Endometrium (tissue), 2 donors: Measurements from ENCODE around the gene TOR1AIP2.
"Not testable (repeated sequence)": the region's sequence is repeated elsewhere in the genome, so short reads cannot be mapped to it uniquely, and the experiment has no call there.

Experiments used
- FAIRE-seq: peaks from 2 replicates; lab custom pipeline; 2012; peaks lifted over from hg19 to GRCh38; lab: Jason Lieb, UNC
- donor health status: control.
- donor health status: control.

TOR1AIP2 gene

DNA sequence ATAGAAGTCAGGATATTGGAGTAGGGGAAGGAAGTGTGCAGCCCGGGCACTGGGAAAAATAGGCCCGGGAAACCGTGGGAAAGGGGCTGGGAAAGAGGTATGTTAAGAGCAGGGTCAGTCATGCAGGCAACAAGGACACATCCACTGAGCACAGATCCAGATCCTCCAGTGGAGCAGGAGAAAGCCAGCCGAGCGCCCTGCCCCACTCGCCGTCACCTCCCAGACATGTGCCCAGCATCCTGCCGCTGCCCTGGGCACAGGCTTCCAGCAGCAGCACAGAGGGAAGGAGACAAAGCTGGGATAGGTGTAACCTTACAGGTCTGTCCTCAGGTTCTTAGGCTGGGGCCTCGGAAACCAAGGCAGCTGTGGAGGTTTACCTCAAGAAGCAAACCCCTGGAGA lies 70.3 kb downstream of the TOR1AIP2 start:
- no peak for FAIRE-seq

GRCh38 chr1:179806333-179806732 lies 71.3 kb downstream of the TOR1AIP2 start:
- FAIRE-seq = no peak

DNA sequence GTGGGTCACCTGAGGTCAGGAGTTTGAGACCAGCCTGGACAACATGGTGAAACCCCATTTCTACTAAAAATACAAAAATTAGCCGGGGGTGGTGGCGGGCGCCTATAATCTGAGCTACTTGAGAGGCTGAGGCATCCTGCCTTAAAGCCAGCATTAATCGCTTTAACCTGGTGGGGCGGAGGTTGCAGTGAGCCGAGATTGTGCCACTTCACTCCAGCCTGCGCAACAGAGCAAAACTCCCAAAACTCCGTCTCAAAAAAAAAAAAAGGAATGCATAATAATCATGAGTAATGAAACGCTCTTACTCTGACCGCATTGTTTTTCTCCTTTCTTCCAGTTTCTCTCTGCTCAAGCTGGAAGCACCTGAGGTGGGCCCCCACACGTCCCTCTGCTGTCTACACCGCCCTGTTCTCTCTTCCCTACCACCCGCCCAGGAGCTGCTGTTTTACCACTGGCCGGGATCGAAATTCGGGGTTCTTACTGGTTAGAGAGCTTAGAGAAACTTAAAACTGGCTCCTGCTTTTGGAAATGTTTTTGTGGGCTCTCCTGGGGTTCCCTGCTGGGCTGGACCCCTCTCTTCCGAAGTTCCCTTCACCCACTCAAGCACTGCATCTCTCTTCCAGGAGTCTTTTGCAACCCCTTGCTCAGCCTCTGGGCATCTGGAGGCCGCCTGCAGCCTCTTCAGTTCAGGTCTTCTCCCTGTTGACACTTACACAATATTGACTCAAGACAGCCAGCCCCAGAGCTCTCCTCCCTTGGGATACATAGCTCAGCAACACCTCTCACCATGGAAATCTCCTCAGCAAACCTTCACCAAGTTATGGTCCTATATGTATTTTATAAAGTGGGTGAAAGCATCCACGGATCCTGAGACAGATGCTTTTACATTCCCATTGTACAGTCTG lies 72.1 kb downstream of the TOR1AIP2 start:
- no peak for FAIRE-seq

- FAIRE-seq = not testable (repeated sequence)
These were observed 73.2 kb downstream of the TOR1AIP2 start for GRCh38 chr1:179804417-179804816.

DNA sequence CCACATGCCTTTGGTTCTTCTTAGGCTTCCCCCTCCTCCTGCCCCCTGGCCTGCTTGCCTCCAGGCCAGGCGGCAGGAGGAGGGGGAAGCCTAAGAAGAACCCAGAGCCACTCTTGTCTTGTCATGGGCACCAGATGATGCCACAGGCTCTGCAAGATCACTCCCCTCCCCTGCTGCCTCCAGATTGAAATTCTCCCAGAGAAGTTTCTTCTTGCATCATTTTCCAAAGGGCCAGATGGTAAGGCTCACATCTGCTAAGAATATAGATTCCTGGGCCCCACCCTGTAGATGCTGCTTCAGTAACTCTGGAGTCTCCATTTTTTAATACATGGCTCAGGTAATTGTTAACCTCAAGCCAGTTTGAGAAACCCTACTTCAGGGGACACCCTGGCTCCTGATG lies 73.7 kb downstream of the TOR1AIP2 start:
- no peak for FAIRE-seq

GRCh38 chr1:179803104-179803503 lies 74.5 kb downstream of the TOR1AIP2 start:
- FAIRE-seq = no peak

GRCh38 chr1:179800481-179800880 lies 77.1 kb downstream of the TOR1AIP2 start:
- FAIRE-seq = no peak

DNA sequence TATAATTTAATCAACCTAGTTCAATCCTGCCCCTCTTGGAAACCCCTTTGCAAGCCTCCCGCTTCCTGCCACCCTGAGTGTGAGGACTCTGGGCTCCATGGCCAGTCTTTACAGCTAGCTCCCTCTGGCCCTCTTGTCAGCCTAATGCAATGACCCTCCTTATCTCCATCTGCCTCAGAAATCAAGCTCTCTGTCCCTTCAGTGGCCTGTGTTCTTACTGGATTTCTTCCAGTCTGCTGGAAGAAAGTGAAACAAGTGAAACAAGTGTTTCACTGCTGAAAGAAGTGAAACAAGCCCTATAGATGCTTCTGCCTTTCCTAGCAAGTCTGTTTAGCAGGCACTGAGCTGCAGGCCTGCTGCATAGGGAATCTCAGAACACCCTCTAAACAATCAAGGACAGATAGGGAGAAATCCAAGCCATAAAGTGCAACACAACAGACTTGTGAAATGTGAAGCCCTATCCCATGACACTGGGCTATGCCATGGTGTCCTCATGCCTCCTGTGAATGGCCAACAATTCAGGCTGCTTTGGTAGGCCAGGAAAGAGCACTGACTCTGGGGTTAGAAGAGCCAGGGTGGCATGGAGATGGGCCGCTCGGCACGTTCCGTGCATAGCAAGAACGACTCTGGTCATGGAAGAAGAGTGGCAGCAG lies 78.6 kb downstream of the TOR1AIP2 start:
- no peak for FAIRE-seq

GRCh38 chr1:179798213-179798863 lies 79.3 kb downstream of the TOR1AIP2 start:
- no peak for FAIRE-seq

- FAIRE-seq = no peak
These were observed 82.9 kb downstream of the TOR1AIP2 start for GRCh38 chr1:179794669-179795068.

- FAIRE-seq = no peak
These were observed 83.5 kb downstream of the TOR1AIP2 start for GRCh38 chr1:179794146-179794545.

GRCh38 chr1:179793281-179793680 lies 84.3 kb downstream of the TOR1AIP2 start:
- FAIRE-seq = no peak
